Measurements from ENCODE around the gene MANSC1.

The MANSC1 gene

GRCh38 chr12:12349711-12350665 is at the start of gene MANSC1:
Gene MANSC1 (minus strand): TSS chr12:12350242. CDS start chr12:12343314, 6,928 bp downstream.
- peak; percentile 73 for DNase-seq (ENCODE audit: low spot score)

DNA sequence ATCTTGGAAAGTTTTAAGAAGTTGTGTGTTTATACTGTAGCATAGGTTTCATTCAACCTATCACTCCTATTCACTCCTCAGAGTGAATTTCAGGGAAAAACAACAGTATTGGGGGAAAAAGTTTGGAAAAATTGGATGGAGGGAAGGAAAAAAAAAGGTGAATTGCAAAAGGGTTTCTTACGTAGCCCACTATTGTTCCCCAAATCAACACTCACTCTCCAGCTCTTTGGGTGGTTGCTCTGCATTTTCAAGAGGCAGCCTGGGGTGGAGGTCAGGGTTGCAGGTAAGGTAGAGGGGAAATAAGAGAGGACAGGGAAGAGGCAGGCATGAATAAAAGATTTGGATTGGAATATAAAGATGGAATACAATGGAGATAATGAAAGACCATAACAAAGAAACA is 49.1 kb upstream of the MANSC1 start:
- peak; percentile 20 for DNase-seq (ENCODE audit: low spot score)

GRCh38 chr12:12398026-12398859 is 48.2 kb upstream of the MANSC1 start:
- no peak for DNase-seq (ENCODE audit: low spot score)

DNA sequence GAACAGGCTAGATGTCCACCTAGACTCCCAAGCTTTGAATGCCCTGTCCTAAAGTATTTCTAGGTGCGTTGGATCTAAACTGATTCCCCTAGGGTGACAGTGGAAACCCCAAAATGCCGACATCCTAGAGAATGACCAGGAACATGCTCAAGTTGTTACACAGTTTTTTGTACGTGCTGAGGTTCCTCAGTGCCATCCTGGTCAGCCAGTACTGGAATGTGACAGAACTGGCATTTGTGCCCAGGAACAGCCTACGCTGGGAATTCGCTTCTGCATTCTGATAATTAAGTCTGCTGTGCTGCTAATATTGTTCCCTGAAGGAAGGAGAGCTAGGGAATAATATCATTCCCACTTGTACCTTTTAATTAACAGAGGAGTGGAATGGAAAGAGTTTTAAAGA is 47.1 kb upstream of the MANSC1 start:
- no peak for DNase-seq (ENCODE audit: low spot score)

- no peak for DNase-seq (ENCODE audit: low spot score)
Observed at GRCh38 chr12:12396694-12397093, 46.7 kb upstream of the MANSC1 start.

DNA sequence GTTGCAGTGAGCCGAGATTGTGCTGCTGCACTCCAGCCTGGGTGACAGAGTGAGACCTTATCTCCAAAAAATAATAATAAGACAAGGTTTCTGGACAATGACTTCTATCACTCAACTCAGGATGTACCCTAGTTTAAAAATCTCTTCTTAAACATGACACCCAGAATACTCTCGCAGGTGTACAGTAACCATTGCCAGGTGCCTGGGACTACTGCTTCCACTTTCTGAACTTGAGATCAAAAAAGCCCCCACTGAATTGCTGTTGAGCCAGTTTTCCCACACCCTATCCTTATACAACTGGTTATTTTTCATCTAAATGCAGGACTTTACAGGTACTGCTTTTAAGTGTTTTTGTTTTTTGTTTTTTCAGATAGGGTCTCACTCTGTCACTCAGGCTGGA is 43.1 kb upstream of the MANSC1 start:
- no peak for DNase-seq (ENCODE audit: low spot score)

DNA sequence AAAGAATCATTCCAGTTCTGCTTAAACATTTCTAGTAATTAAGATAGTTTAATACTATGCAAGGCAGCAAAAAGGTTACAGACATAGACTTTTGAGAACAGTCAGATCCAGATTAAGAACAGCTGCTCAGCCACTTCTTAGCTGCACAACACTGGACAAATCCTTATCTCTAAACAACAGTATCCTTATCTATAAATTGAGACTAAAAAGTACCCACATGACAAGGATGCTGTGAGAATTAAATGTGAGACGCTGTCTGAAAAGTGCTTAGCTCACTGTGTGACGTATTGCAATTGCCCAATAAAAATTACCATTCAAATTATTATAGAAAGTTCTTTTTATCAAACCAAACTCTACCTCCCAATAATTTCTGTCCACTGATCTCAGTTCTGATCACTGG is 42.4 kb upstream of the MANSC1 start:
- DNase-seq (ENCODE audit: low spot score) = no peak

DNA sequence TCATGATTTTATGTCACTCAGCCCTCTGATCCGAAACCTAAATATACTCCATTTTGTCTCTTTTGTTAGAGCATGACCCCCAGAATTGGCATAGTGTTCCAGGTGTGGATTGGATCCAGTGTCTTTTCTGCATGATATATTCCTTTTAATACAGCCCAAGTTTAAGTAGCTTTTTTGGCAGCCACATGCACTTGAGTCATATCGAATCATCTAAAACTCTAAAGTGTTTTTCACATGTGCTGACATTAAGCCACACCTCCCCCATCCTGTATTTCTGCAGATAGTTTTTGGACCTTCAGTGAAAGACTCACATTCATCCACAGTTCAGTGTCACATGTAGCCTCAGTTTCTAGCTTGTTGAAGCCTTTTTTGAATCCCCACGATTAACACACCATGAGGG is 37.5 kb upstream of the MANSC1 start:
- no peak for DNase-seq (ENCODE audit: low spot score)

DNA sequence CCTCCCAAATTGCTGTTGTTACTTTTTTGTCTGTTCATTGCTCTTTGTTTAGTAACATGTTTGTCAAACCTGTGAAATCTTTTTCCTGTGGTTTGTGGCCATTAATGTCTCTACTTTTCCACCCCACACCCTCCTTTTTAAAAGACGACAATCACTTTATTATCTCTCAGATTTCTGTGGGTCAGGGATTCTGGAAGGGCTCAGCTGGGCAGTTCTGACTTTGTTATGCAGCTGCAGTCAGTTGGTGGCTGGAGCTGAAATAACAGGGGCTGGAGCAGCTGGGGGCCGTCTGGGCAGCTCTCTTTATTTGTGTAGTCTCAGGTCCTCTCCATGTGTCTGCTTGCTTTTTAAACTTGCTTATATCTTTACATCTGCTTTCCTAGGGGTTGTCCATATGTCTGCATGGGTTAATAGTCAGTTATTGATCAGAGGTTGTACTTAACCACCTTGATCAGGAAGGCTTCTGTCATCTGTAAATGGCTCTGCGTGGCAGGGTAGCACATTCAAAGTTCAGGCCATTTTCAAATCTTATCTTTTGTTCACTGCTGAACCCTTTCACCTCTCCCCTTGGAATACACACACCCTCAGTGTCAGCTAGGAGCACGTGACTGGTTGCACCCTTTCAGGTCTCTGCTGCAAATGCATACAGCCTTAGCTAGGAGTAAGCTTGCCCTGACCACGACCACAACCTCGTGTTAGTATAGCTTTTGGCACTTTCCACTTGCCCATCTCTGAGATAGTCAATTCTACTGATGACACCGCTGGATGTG is 34.7 kb upstream of the MANSC1 start:
- DNase-seq (ENCODE audit: low spot score) = peak; percentile 57

GRCh38 chr12:12381982-12382381 is 31.9 kb upstream of the MANSC1 start:
- no peak for DNase-seq (ENCODE audit: low spot score)

DNA sequence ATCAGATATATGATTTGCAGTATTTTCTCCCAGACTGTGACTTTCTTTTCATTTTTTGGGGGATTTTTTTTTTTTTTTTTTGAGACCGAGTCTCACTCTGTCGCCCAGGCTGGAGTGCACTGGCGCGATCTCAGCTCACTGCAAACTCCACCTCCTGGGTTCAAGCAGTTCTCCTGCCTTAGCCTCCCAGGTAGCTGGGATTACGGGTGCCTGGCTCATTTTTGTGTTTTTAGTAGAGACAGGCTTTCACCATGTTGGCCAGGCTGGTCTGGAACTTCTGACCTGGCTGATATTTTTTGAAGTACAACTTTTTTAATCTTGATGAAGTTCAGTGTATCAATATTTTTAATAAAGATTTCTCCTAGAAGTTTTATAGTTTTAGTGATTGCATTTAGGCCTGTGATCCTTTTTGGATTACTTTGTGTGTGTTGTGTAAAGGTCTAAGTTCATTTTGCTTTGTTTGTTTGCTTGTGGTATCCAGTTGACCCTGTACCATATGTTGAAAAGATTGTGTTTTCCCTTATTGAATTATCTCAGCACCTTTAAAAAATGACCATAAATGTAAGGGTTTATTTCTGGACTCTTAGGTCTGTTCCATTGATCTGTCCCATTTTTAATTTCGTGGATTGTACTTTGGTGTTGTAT is 31.0 kb upstream of the MANSC1 start:
- DNase-seq (ENCODE audit: low spot score) = no peak

GRCh38 chr12:12379831-12380730 is 30.0 kb upstream of the MANSC1 start:
- DNase-seq (ENCODE audit: low spot score) = no peak

- no peak for DNase-seq (ENCODE audit: low spot score)
Observed at GRCh38 chr12:12378616-12379015, 28.6 kb upstream of the MANSC1 start.

- DNase-seq (ENCODE audit: low spot score) = peak; percentile 78
Observed at GRCh38 chr12:12376646-12377448, 26.8 kb upstream of the MANSC1 start.

- DNase-seq (ENCODE audit: low spot score) = no peak
Observed at GRCh38 chr12:12372946-12373722, 23.1 kb upstream of the MANSC1 start.

DNA sequence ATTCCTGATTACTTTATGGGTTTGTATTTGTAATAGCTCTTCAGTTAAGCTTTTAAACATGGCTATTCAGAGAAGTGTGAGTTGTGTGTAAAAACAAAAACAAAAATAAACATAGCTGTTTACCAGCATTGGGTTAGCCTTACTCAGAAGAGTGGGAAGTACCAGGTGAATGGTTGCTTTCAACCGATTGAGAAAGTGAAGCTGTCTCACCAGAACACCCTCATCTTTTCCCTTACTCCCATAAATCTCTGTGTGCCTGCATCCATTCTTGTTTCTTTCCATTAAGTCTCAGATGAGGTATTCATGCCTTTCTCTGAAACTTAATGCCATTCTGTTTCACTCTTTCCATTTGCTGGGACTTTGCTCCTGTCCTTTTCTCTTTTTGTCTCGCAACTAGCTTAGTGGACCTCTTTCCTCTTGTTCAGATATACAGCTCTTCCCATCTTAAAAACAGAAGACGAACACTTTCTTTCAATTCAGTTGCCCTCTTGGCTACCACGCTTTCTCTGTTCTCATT is 17.5 kb upstream of the MANSC1 start:
- DNase-seq (ENCODE audit: low spot score) = no peak

- DNase-seq (ENCODE audit: low spot score) = no peak
Observed at GRCh38 chr12:12366701-12367481, 16.8 kb upstream of the MANSC1 start.

DNA sequence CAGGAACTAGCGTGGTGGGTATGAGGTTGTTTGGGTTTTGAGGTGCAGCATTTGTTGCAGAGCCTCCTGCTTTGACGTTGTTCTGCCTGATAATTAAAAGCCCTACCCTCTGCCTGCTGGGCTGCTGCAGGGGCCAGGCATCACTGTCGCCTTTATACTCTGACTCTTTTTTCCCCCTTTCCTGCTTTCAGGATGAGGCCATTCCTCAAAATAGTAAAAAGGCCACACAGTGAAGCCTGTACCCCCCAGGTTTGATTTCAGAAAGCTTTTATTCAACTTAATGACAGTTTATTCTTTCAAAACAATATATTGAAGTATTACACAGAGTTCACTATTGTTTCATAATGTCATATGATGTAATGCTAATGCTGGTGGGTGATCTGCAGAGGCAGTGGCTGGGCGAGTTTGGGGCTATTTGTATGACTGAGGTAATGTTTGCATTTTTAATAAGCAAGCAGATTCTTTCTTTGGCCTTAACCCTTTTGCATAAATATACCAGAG is 15.9 kb upstream of the MANSC1 start:
- DNase-seq (ENCODE audit: low spot score) = no peak

Data from iPS-NIHi11 (cell line).